B cell (primary cell): ENCODE data around the gene PYGL. TPM values are rescaled to one million over a fixed set of nuclear protein-coding genes. Genes with fewer than 3 reads are reported as not detected.

Experiments used
- ATAC-seq: fragments of 200-7000 bp; cut with Tn5 transposase; one replicate; pipeline ENCODE4 v1.10.0; 2021; ENCODE audit warnings: low read depth, mild to moderate bottlenecking, moderate number of reproducible peaks, moderate library complexity
- CTCF ChIA-PET: fragments of 350-600 bp; sonication (Branson Sonifier 250); formaldehyde crosslinking; loops from one replicate; lab custom pipeline; 2021; ENCODE audit warnings: antibody characterized with exemption, inconsistent platforms; lab: Charles Lee
- POLR2A ChIA-PET: fragments of 350-600 bp; sonication (Branson Sonifier 250); formaldehyde crosslinking; loops from one replicate; lab custom pipeline; 2021; ENCODE audit warnings: antibody characterized with exemption; lab: Charles Lee
- DNase-seq: peaks from one replicate; pipeline ENCODE4 v3.0.0; 2013
- H2AFZ ChIP-seq: 2 replicates; pipeline ENCODE4 v1.6.1; 2012; ENCODE audit warnings: mild to moderate bottlenecking, low read depth, low read length; ENCODE audit not compliant: insufficient read depth, poor library complexity, severe bottlenecking
- H3K27ac ChIP-seq, 2 donors: 1 replicate in 1 of 2; 2 replicates in 1 of 2; pipeline ENCODE4 v1.5.1; 2012 to 2013; ENCODE audit warnings: low read length in 2 of 2, mild to moderate bottlenecking in 2 of 2, moderate library complexity in 1 of 2
- H3K27me3 ChIP-seq, 4 experiments: fragments of 200-600 bp in 1 of 4; sonication (generic) in 1 of 4; replicated peaks in 1 of 4; 1 replicate in 2 of 4; 2 replicates in 2 of 4; pipeline versions ENCODE4 v1.6.1 to v1.7.0; 2013 to 2016; ENCODE audit warnings: low read length in 3 of 4, mild to moderate bottlenecking in 2 of 4, mixed read lengths in 1 of 4, moderate library complexity in 1 of 4; ENCODE audit not compliant: insufficient read depth in 4 of 4, control insufficient read depth in 3 of 4; ENCODE audit errors: control extremely low read depth in 1 of 4
- H3K36me3 ChIP-seq, 2 experiments: replicated peaks in 1 of 2; 1 replicate in 1 of 2; 2 replicates in 1 of 2; pipeline versions ENCODE4 v1.6.1 to v1.7.1; 2013; ENCODE audit warnings: low read length in 1 of 2; ENCODE audit not compliant: insufficient read depth in 2 of 2, control insufficient read depth in 1 of 2; ENCODE audit errors: control extremely low read depth in 1 of 2, extremely low read depth in 1 of 2
- H3K4me1 ChIP-seq, 2 donors: fragments of 200-600 bp in 1 of 2; sonication (generic) in 1 of 2; 1 replicate in 1 of 2; 2 replicates in 1 of 2; pipeline versions ENCODE4 v1.5.1 to v1.6.1; 2013 to 2017; ENCODE audit warnings: low read length in 2 of 2; ENCODE audit not compliant: control insufficient read depth in 2 of 2, insufficient read depth in 2 of 2
- H3K4me2 ChIP-seq: replicated peaks from 2 replicates; pipeline ENCODE3; 2012; ENCODE audit warnings: mild to moderate bottlenecking, low read depth, low read length; ENCODE audit not compliant: poor library complexity, severe bottlenecking
- H3K4me3 ChIP-seq, 5 experiments: fragments of 200-600 bp in 1 of 5; sonication (generic) in 1 of 5; 1 replicate in 3 of 5; 2 replicates in 2 of 5; pipeline versions ENCODE4 v1.5.1 to v1.7.0; 2011 to 2016; ENCODE audit warnings: low read length in 4 of 5, mild to moderate bottlenecking in 4 of 5, low read depth in 2 of 5, control low read depth in 1 of 5, moderate library complexity in 1 of 5; ENCODE audit not compliant: insufficient read depth in 1 of 5; ENCODE audit errors: control extremely low read depth in 1 of 5, extremely low read depth in 1 of 5
- H3K79me2 ChIP-seq: fragments of 200-600 bp; sonication (generic); one replicate; pipeline ENCODE4 v1.6.0; 2016; ENCODE audit warnings: low read length; ENCODE audit not compliant: control insufficient read depth, insufficient read depth
- H3K9ac ChIP-seq: fragments of 200-600 bp; sonication (generic); 2 replicates; pipeline ENCODE4 v1.6.1; 2017; ENCODE audit warnings: mild to moderate bottlenecking, low read length, moderate library complexity
- H3K9me3 ChIP-seq, 3 donors: one replicate each; pipeline versions ENCODE4 v1.6.1 to v1.7.1; 2013; ENCODE audit warnings: low read length in 2 of 3; ENCODE audit not compliant: control insufficient read depth in 2 of 3, insufficient read depth in 1 of 3; ENCODE audit errors: control extremely low read depth in 1 of 3
- H4K20me1 ChIP-seq: 2 replicates; pipeline ENCODE4 v1.6.0; 2012; ENCODE audit warnings: mild to moderate bottlenecking, low read length; ENCODE audit not compliant: insufficient read depth, control insufficient read depth, poor library complexity, severe bottlenecking
- H3K27ac Mint-ChIP-seq: one replicate; pipeline ENCODE4 v1.8.0; 2021; ENCODE audit warnings: mixed read lengths
- H3K27me3 Mint-ChIP-seq: one replicate; pipeline ENCODE4 v1.8.0; 2021; ENCODE audit warnings: mixed read lengths
- H3K4me1 Mint-ChIP-seq: one replicate; pipeline ENCODE4 v1.8.0; 2021; ENCODE audit warnings: mixed read lengths
- H3K4me3 Mint-ChIP-seq: one replicate; pipeline ENCODE4 v1.8.0; 2021; ENCODE audit warnings: mixed read lengths
- H3K9me3 Mint-ChIP-seq: one replicate; pipeline ENCODE4 v1.8.0; 2022; ENCODE audit warnings: mixed read lengths; ENCODE audit not compliant: insufficient read depth
- EZH2 ChIP-seq: IDR thresholded peaks from 2 replicates; pipeline ENCODE4 v1.6.1; 2012; ENCODE audit warnings: borderline replicate concordance, low read depth, mild to moderate bottlenecking, moderate library complexity, low read length; ENCODE audit not compliant: insufficient read depth, poor library complexity, severe bottlenecking
- WGBS: methylation state at CpG from one replicate; pipeline ENCODE4 v1.1.5; 2013; ENCODE audit warnings: missing lambda C conversion rate; ENCODE audit not compliant: insufficient coverage; 5-methylcytosine and 5-hydroxymethylcytosine counted together
- intact Hi-C: fragments of 100-400 bp; cut with micrococcal nuclease; formaldehyde crosslinking; loops from one replicate; pipeline ENCODE4 v1.10.0; 2022
- polyA plus RNA-seq: library from polyadenylated mRNA; depleted of rRNA; stranded (reverse); fragments of >200 nt; gene quantifications from 2 replicates; pipeline ENCODE4 v1.2.3, GENCODE V29; 2012
- total RNA-seq, 2 donors: library from RNA; stranded (reverse); fragments of 120-200 nt in 1 of 2; gene quantifications; 1 replicate in 1 of 2; 2 replicates in 1 of 2; pipeline versions ENCODE4 v1.2.3 to v1.2.4, GENCODE V29; 2013 to 2022
- TF ChIP-seq, protein P1 (sequence below): fragments of 200-600 bp; IDR thresholded peaks from one replicate; pipeline ENCODE4 v1.8.0; 2022; ENCODE audit warnings: antibody characterized with exemption, mild to moderate bottlenecking

PYGL gene
- total and polyA plus RNA-seq, 2 donors (not counting 1 experiment from before 2014, with no cell fraction given) = 0.60 to 0.64 TPM

DNA sequence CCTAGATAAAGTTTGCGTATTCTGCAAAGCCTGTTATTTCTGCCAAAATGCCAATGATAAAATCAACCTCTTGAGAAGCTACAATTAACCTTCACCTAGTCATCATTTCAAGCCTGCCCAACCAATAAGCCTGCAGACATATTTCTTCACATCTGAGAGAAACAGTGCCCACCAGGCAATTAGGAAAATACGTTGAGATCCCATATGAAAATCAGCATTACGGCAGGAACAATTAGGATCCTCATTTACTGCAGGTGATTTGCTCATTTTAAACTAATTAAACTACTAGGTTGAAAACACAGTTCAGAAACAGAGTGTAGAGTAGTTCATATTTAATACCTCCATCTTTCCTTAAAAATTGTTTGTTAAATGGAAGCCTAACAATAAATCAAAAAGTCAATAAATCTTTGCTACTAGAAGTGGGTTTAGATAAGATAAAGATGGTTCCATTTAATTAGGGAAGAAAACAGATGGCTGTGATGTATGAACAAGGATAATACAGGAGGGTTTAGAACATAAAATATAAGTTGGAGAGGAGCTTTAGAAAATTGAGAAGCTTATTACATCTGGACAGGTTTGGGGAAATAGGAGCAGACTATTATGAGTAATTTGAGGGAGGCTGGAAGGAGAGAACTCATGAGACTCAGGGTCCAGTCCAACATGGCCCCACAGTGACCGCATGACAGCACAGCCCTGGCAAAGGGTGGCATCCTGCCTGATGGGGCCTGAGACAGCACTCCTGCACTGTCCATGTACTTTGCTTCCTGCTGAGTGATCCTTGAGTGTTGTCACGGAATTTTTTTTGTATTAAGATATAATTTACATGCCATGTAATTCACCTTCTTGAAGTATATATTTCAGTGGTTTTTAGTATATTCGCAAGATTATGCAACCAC lies 26.9 kb upstream of the PYGL start:
- Histone ChIP-seq H3K36me3 (no peaks in the 10 kb centered on the region), H3K27ac (no peak overlapping the region), H3K79me2 (no peaks in the 10 kb centered on the region), H4K20me1 (no peaks in the 10 kb centered on the region), H3K4me3 (no peak overlapping the region), H3K4me1 (no peaks in the 10 kb centered on the region), H3K9me3 (no peaks in the 10 kb centered on the region), H2AFZ (no peak overlapping the region), H3K9ac (no peak overlapping the region), H3K4me2 (no peak overlapping the region), H3K27me3 (no peaks in the 10 kb centered on the region)
- intact Hi-C loops = no loop called here
- ATAC-seq (no peak), DNase-seq (no peak)
- Mint-ChIP-seq H3K9me3 (no peaks in the 10 kb centered on the region), H3K4me1 (no peaks in the 10 kb centered on the region), H3K4me3 (no peak overlapping the region), H3K27me3 (peaks cover 12% of the 10 kb centered on the region), H3K27ac (no peak overlapping the region)
- TF ChIP-seq EZH2 = no peak
- TF ChIP-seq, protein P1, sequence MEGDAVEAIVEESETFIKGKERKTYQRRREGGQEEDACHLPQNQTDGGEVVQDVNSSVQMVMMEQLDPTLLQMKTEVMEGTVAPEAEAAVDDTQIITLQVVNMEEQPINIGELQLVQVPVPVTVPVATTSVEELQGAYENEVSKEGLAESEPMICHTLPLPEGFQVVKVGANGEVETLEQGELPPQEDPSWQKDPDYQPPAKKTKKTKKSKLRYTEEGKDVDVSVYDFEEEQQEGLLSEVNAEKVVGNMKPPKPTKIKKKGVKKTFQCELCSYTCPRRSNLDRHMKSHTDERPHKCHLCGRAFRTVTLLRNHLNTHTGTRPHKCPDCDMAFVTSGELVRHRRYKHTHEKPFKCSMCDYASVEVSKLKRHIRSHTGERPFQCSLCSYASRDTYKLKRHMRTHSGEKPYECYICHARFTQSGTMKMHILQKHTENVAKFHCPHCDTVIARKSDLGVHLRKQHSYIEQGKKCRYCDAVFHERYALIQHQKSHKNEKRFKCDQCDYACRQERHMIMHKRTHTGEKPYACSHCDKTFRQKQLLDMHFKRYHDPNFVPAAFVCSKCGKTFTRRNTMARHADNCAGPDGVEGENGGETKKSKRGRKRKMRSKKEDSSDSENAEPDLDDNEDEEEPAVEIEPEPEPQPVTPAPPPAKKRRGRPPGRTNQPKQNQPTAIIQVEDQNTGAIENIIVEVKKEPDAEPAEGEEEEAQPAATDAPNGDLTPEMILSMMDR = no peak
- WGBS = 100% methylated on average over 2 of the region's 6 CpGs
- ChIA-PET POLR2A (no interaction called here), CTCF (no interaction called here)

DNA sequence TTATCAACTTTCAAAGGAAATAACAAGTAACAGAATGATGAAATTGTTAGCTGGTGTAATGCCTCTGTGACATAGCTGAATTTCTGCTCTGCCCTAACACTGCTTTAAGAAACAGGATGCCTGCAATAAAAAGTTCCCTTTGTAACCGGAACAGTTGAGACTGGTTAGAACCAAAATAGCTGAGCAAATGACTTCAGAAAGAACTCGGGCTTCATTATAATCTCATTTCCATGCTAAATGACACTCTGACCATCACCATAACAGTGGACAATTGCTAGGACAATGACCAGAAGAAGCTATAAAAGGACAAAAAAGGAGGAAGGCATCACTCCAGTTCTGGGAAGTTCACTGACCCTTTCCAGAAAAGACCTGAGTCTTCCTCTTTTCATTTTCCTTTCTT lies 23.5 kb upstream of the PYGL start:
- no peaks in the 10 kb centered on the region for H3K27me3 ChIP-seq
- no peaks in the 10 kb centered on the region for H3K4me1 Mint-ChIP-seq
- DNase-seq = no peak
- TF ChIP-seq EZH2 = no peak
- TF ChIP-seq, protein P1 = no peak
- CTCF ChIA-PET = no interaction called here
- peaks cover 22% of the 10 kb centered on the region for H3K27me3 Mint-ChIP-seq
- H3K4me3 ChIP-seq = no peak overlapping the region
- no peak overlapping the region for H3K27ac Mint-ChIP-seq
- H3K9me3 Mint-ChIP-seq = no peaks in the 10 kb centered on the region
- WGBS = 0% methylated on average over 1 of the region's 2 CpGs
- no peaks in the 10 kb centered on the region for H3K36me3 ChIP-seq
- no peak overlapping the region for H3K4me3 Mint-ChIP-seq
- intact Hi-C loops = no loop called here
- H3K4me2 ChIP-seq = no peak overlapping the region
- H3K79me2 ChIP-seq = no peaks in the 10 kb centered on the region
- no peaks in the 10 kb centered on the region for H3K9me3 ChIP-seq
- no peak overlapping the region for H2AFZ ChIP-seq
- no peak overlapping the region for H3K9ac ChIP-seq
- H3K4me1 ChIP-seq = no peaks in the 10 kb centered on the region
- no peak for ATAC-seq
- POLR2A ChIA-PET = no interaction called here
- H4K20me1 ChIP-seq = no peaks in the 10 kb centered on the region
- no peak overlapping the region for H3K27ac ChIP-seq
